NCI-H146 treated with DMSO at 0.1 percent for 48 hours (cell line): Measurements from ENCODE around the gene CPVL.

Source experiments
- DNase-seq: peaks from one replicate; lab custom pipeline; 2025; ENCODE audit not compliant: unreplicated experiment; lab: John Stamatoyannopoulos, UW

The CPVL gene

GRCh38 chr7:29045258-29046086 is 100.9 kb downstream of the CPVL start:
- DNase-seq, result no peak

- DNase-seq, result no peak
Observed at GRCh38 chr7:29044554-29044953, 101.8 kb downstream of the CPVL start.

- no peak for DNase-seq
Observed at GRCh38 chr7:29043576-29043975, 102.8 kb downstream of the CPVL start.

- DNase-seq, result no peak
Observed at GRCh38 chr7:29042824-29043231, 103.5 kb downstream of the CPVL start.

GRCh38 chr7:29041991-29042390 is 104.3 kb downstream of the CPVL start:
- DNase-seq, result no peak

- no peak for DNase-seq
Observed at GRCh38 chr7:29040579-29040925, 105.8 kb downstream of the CPVL start.

GRCh38 chr7:29039821-29040578 is 106.3 kb downstream of the CPVL start:
- no peak for DNase-seq

GRCh38 chr7:29038463-29038862 is 107.9 kb downstream of the CPVL start:
- DNase-seq, result no peak

GRCh38 chr7:29035044-29035740 is 111.1 kb downstream of the CPVL start:
- no peak for DNase-seq

- DNase-seq, result no peak
Observed at GRCh38 chr7:29033584-29033983, 112.8 kb downstream of the CPVL start.

- no peak for DNase-seq
Observed at GRCh38 chr7:29032146-29032545, 114.2 kb downstream of the CPVL start.

- no peak for DNase-seq
Observed at GRCh38 chr7:29030781-29031275, 115.5 kb downstream of the CPVL start.

- no peak for DNase-seq
Observed at GRCh38 chr7:29022291-29022988, 123.9 kb downstream of the CPVL start.

GRCh38 chr7:29019896-29020295 is 126.4 kb downstream of the CPVL start:
- DNase-seq, result no peak

GRCh38 chr7:29019387-29019786 is 127.0 kb downstream of the CPVL start:
- DNase-seq, result no peak

GRCh38 chr7:29017713-29018112 is 128.6 kb downstream of the CPVL start:
- no peak for DNase-seq

- DNase-seq, result no peak
Observed at GRCh38 chr7:29014725-29015124, 131.6 kb downstream of the CPVL start.

GRCh38 chr7:29013931-29014330 is 132.4 kb downstream of the CPVL start:
- no peak for DNase-seq

- DNase-seq, result no peak
Observed at GRCh38 chr7:29013082-29013695, 133.1 kb downstream of the CPVL start.

GRCh38 chr7:29009947-29010346 is 136.4 kb downstream of the CPVL start:
- DNase-seq, result no peak

- no peak for DNase-seq
Observed at GRCh38 chr7:29008590-29008989, 137.7 kb downstream of the CPVL start.
